Measurements from ENCODE around the gene NAV2. TPM values are rescaled to one million over a fixed set of nuclear protein-coding genes. Genes with fewer than 3 reads are reported as not detected.

The NAV2 gene
- total RNA-seq, 1 experiment from 2014 or later: 139 TPM

DNA sequence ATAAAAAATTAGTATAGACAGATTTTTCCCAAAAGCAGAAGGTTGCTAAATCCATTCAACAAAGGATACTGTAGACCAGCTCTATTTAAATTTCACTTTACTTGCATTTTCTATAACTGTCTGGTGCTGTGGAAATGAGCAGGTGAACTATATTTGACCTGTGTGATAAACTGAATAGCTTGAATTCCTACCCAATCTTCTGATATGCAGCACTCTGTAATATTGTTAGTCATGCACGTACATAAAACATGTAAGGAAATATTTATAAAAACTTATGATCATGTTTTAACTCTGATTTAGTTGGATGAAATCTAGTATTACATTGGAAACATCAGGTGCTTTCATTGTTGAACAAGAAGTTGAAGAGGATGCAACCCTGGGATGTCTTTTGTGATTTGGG lies 234.0 kb downstream of the NAV2 start:
- TF ChIP-seq, protein P1, sequence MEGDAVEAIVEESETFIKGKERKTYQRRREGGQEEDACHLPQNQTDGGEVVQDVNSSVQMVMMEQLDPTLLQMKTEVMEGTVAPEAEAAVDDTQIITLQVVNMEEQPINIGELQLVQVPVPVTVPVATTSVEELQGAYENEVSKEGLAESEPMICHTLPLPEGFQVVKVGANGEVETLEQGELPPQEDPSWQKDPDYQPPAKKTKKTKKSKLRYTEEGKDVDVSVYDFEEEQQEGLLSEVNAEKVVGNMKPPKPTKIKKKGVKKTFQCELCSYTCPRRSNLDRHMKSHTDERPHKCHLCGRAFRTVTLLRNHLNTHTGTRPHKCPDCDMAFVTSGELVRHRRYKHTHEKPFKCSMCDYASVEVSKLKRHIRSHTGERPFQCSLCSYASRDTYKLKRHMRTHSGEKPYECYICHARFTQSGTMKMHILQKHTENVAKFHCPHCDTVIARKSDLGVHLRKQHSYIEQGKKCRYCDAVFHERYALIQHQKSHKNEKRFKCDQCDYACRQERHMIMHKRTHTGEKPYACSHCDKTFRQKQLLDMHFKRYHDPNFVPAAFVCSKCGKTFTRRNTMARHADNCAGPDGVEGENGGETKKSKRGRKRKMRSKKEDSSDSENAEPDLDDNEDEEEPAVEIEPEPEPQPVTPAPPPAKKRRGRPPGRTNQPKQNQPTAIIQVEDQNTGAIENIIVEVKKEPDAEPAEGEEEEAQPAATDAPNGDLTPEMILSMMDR (IDR thresholded peaks at IDR 0.05; ENCODE audit: unreplicated experiment): no peak
- Mint-ChIP-seq H3K4me3 (ENCODE audit: unreplicated experiment) (no peak overlapping the region), H3K27me3 (ENCODE audit: insufficient read depth, unreplicated experiment) (no peaks in the 10 kb centered on the region), H3K4me1 (ENCODE audit: insufficient read depth, unreplicated experiment) (peaks cover 2% of the 10 kb centered on the region), H3K27ac (ENCODE audit: low read depth, unreplicated experiment) (no peak overlapping the region), H3K9me3 (ENCODE audit: unreplicated experiment) (no peaks in the 10 kb centered on the region), H3K36me3 (ENCODE audit: insufficient read depth, unreplicated experiment) (peaks cover 23% of the 10 kb centered on the region)
- no TSS peak for BruUV-seq (replicated peaks)
- intact Hi-C loops (cut with micrococcal nuclease): no loop called here
- no peak for DNase-seq (ENCODE audit: unreplicated experiment)
- ChIA-PET POLR2A (interaction anchor here (0.6 to 1.5 kb wide), 3 partner anchors 149 to 166 kb away, joined by 3 to 4 read pairs (median 3); no protein-coding TSS in a partner anchor), CTCF (interaction anchor here (0.6 to 4.2 kb wide), 6 partner anchors 10 to 186 kb away, joined by 3 to 32 read pairs (median 16); no protein-coding TSS in a partner anchor)

DNA sequence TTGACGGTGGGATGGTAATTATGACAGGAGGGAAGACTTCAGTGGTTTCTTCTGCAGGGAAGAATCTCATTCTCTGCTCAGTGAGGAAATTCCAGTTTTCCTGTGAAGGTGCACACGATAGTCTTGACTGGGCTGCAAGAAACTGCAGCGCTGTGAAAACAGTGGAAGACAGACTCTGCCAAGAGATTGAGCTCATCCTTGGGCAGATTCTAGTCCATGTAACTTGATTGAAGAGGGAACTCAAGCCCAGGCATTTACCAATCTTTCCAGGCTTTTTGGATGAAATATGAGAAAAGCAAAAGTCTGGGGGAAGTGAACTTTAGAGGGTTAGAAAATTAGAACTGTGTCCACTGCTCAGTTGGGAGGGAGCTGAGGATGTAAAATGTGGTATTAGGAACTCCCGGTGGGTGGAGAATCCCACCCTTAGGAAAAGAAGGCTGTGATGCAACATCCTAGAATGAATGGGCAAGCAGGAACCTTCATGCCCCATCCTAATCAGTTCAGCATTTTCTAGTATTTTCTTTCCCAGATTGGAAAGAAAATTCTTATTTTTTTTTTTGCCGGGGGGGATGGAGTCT lies 235.0 kb downstream of the NAV2 start:
- Mint-ChIP-seq H3K4me3 (ENCODE audit: unreplicated experiment) (no peak overlapping the region), H3K4me1 (ENCODE audit: insufficient read depth, unreplicated experiment) (peaks cover 5% of the 10 kb centered on the region), H3K36me3 (ENCODE audit: insufficient read depth, unreplicated experiment) (peaks cover 20% of the 10 kb centered on the region), H3K27me3 (ENCODE audit: insufficient read depth, unreplicated experiment) (no peaks in the 10 kb centered on the region), H3K27ac (ENCODE audit: low read depth, unreplicated experiment) (no peak overlapping the region), H3K9me3 (ENCODE audit: unreplicated experiment) (no peaks in the 10 kb centered on the region)
- no TSS peak for BruUV-seq (replicated peaks)
- intact Hi-C loops (cut with micrococcal nuclease): no loop called here
- TF ChIP-seq, protein P1 (IDR thresholded peaks at IDR 0.05; ENCODE audit: unreplicated experiment): no peak
- CTCF ChIA-PET: interaction anchor here (0.6 to 7.1 kb wide), 11 partner anchors 9 to 407 kb away, joined by 3 to 98 read pairs (median 7); no protein-coding TSS in a partner anchor
- POLR2A ChIA-PET: interaction anchor here (1.5 kb wide), 1 partner anchor 165 kb away, joined by 4 read pairs; no protein-coding TSS in a partner anchor
- no peak for DNase-seq (ENCODE audit: unreplicated experiment)

DNA sequence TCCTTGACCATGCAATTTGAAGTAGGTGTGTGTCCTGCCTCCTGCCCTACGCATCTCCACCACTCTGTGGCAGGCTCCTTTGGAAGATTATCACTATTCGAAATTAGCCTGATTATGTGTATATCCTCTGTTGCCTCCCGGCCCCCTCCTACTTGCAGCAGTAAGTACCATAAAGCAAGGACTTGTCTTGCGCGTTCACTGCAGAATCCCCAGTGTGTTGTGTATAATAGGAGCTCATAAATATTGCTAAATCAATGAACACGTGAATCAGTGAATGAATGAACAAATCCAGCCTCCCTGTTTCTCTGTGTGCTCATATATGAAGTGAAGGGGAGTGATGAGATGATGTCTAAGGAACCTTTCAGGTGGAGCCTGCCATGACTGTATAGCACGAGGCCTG lies 237.0 kb downstream of the NAV2 start:
- H3K4me1 Mint-ChIP-seq (ENCODE audit: insufficient read depth, unreplicated experiment): peaks cover 22% of the 10 kb centered on the region
- TF ChIP-seq, protein P1 (IDR thresholded peaks at IDR 0.05; ENCODE audit: unreplicated experiment): no peak
- peaks cover 20% of the 10 kb centered on the region for H3K36me3 Mint-ChIP-seq (ENCODE audit: insufficient read depth, unreplicated experiment)
- H3K27ac Mint-ChIP-seq (ENCODE audit: low read depth, unreplicated experiment): peak overlapping the region; percentile 50
- no peak overlapping the region for H3K4me3 Mint-ChIP-seq (ENCODE audit: unreplicated experiment)
- no peaks in the 10 kb centered on the region for H3K27me3 Mint-ChIP-seq (ENCODE audit: insufficient read depth, unreplicated experiment)
- no peaks in the 10 kb centered on the region for H3K9me3 Mint-ChIP-seq (ENCODE audit: unreplicated experiment)
- CTCF ChIA-PET: interaction anchor here (0.5 to 7.1 kb wide), 20 partner anchors 10 to 409 kb away, joined by 3 to 100 read pairs (median 6); no protein-coding TSS in a partner anchor
- POLR2A ChIA-PET: interaction anchor here (1.1 to 5.2 kb wide), 3 partner anchors 73 to 162 kb away, joined by 4 to 69 read pairs (median 46); no protein-coding TSS in a partner anchor
- BruUV-seq (replicated peaks): no TSS peak
- intact Hi-C loops (cut with micrococcal nuclease): loop anchor here (5.0 kb wide), 3 partner anchors 42 to 403 kb away; no protein-coding TSS in a partner anchor
- no peak for DNase-seq (ENCODE audit: unreplicated experiment)

DNA sequence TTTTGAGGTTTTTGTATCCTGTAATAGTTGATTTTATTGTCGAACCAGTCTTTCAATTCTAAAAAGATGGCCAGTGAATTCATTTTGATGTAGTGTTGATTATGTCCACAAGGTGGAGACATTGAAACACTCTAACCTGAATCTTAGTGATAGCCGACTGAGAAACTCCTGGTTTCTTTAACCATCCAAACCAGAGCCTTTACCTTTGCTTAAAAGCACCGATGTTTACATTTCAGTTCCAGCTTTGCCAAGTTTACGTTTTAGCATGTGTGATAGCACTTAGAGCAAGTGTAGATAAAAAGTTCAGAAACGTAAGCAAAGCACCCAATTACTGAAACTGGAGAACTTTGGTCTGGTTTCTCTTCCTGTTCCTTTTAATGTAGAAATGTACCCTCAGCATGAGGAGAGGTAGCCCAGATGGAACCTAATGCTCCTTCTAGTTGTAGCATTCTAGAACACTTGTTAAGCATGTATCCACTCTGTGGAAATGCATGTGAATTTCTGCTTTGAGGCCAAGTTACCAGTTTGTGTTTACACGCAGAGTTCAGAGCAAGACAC lies 239.0 kb downstream of the NAV2 start:
- peaks cover 12% of the 10 kb centered on the region for H3K36me3 Mint-ChIP-seq (ENCODE audit: insufficient read depth, unreplicated experiment)
- no TSS peak for BruUV-seq (replicated peaks)
- ChIA-PET CTCF (interaction anchor here (0.7 to 7.1 kb wide), 33 partner anchors 9 to 1631 kb away, joined by 3 to 100 read pairs (median 5); no protein-coding TSS in a partner anchor), POLR2A (interaction anchor here (0.7 to 5.2 kb wide), 18 partner anchors 23 to 176 kb away, joined by 3 to 69 read pairs (median 7); no protein-coding TSS in a partner anchor)
- H3K4me1 Mint-ChIP-seq (ENCODE audit: insufficient read depth, unreplicated experiment): peaks cover 41% of the 10 kb centered on the region
- intact Hi-C loops (cut with micrococcal nuclease): loop anchor here (1.0 to 5.0 kb wide), 9 partner anchors 44 to 401 kb away; no protein-coding TSS in a partner anchor
- H3K27me3 Mint-ChIP-seq (ENCODE audit: insufficient read depth, unreplicated experiment): no peaks in the 10 kb centered on the region
- peak overlapping the region; percentile 28 for H3K4me3 Mint-ChIP-seq (ENCODE audit: unreplicated experiment)
- H3K9me3 Mint-ChIP-seq (ENCODE audit: unreplicated experiment): no peaks in the 10 kb centered on the region
- TF ChIP-seq, protein P1 (IDR thresholded peaks at IDR 0.05; ENCODE audit: unreplicated experiment): peak; percentile 60
- peak; percentile 76 for DNase-seq (ENCODE audit: unreplicated experiment)
- peak overlapping the region; percentile 64 for H3K27ac Mint-ChIP-seq (ENCODE audit: low read depth, unreplicated experiment)
